Loucy (cell line): ENCODE data around the gene AP1S1.

Source experiments
- EZH2phosphoT487 ChIP-seq: fragments of 200-600 bp; IDR thresholded peaks from 2 replicates; pipeline ENCODE4 v1.6.1; 2018; ENCODE audit warnings: antibody characterized with exemption, mild to moderate bottlenecking, moderate library complexity, borderline replicate concordance
- TF ChIP-seq, protein P1 (sequence below): fragments of 200-600 bp; sonication (generic); conservative IDR thresholded peaks from 2 replicates; pipeline ENCODE4 v1.5.1; 2014; ENCODE audit warnings: mild to moderate bottlenecking, antibody characterized with exemption, low read length

GRCh38 chr7:101163279-101164070 is 9.2 kb downstream of the AP1S1 start:
- TF ChIP-seq, protein P1, sequence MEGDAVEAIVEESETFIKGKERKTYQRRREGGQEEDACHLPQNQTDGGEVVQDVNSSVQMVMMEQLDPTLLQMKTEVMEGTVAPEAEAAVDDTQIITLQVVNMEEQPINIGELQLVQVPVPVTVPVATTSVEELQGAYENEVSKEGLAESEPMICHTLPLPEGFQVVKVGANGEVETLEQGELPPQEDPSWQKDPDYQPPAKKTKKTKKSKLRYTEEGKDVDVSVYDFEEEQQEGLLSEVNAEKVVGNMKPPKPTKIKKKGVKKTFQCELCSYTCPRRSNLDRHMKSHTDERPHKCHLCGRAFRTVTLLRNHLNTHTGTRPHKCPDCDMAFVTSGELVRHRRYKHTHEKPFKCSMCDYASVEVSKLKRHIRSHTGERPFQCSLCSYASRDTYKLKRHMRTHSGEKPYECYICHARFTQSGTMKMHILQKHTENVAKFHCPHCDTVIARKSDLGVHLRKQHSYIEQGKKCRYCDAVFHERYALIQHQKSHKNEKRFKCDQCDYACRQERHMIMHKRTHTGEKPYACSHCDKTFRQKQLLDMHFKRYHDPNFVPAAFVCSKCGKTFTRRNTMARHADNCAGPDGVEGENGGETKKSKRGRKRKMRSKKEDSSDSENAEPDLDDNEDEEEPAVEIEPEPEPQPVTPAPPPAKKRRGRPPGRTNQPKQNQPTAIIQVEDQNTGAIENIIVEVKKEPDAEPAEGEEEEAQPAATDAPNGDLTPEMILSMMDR, result no peak
- TF ChIP-seq EZH2phosphoT487, result no peak
